ENCODE results near the gene FARP1. TPM values are rescaled to one million over a fixed set of nuclear protein-coding genes. Genes with fewer than 3 reads are reported as not detected.

Gene FARP1
- total and polyA plus RNA-seq, 2 of the 8 experiments (the other 6 are each of a cell fraction or from before 2014, with no cell fraction given) = 24.7 to 104 TPM

DNA sequence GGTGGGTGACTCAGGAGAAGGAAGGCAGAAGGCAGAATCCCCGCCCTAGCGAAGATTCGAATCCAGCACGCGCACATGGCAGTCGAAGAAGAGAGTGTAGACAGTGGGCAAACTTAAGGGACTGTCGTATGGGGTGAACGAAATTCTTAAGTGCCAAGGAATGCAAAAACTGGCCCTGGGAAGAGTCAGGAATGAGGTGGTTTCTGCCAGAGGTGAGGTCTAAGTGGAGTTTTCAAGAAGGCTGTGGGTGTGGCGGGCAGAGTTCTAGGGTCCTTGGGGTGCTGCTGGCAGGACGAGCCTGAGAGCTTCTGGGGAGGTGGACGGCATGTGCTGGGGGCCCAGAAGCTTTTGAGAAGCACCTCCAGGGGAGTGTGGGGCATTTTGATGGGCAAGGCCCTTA, 98.1 kb downstream of the FARP1 start:
- H3K27ac ChIP-seq (ENCODE audit: low read depth, low read length) = no peak overlapping the region
- H3K23ac ChIP-seq (ENCODE audit: insufficient read length) = no peak overlapping the region
- no peak overlapping the region for H3K18ac ChIP-seq (ENCODE audit: extremely low read depth, low read length)
- H2BK12ac ChIP-seq (ENCODE audit: low read depth, low read length) = no peak overlapping the region
- no peak overlapping the region for H3K9ac ChIP-seq (replicated peaks in 1 of 4; ENCODE audit: extremely low read depth in 1 of 4, low read depth in 3 of 4, low read length in 3 of 4)
- no peak overlapping the region for H3K56ac ChIP-seq (replicated peaks; ENCODE audit: insufficient read length, low read depth, low read length)
- H3K4ac ChIP-seq (replicated peaks; ENCODE audit: insufficient read length, low read depth, low read length) = no peak overlapping the region
- H4K5ac ChIP-seq (ENCODE audit: insufficient read length, low read depth, low read length) = no peak overlapping the region
- no peak for FAIRE-seq
- H3K36me3 ChIP-seq (ENCODE audit: control insufficient read depth in 2 of 4, insufficient read depth in 4 of 4, low read length in 3 of 4) = no peaks in the 10 kb centered on the region; a peak in 1 of 8 replicates
- no peaks in the 10 kb centered on the region for H3K27me3 ChIP-seq (replicated peaks in 1 of 4; ENCODE audit: control insufficient read depth in 3 of 4, extremely low read depth in 1 of 4, insufficient read depth in 3 of 4, low read length in 3 of 4)
- TF ChIP-seq CTBP2 (IDR thresholded peaks at IDR 0.05; ENCODE audit: borderline replicate concordance, insufficient read depth, insufficient read length, low read length) (no peak), TCF12 (IDR thresholded peaks at IDR 0.05; ENCODE audit: low read depth, low read length) (no peak), FOSL1 (IDR thresholded peaks at IDR 0.05; ENCODE audit: insufficient read depth, low read depth, low read length) (no peak), TEAD4 (IDR thresholded peaks at IDR 0.05; ENCODE audit: low read depth, low read length) (no peak), ASH2L (IDR thresholded peaks at IDR 0.05; ENCODE audit: low read length) (no peak), KDM5A (IDR thresholded peaks at IDR 0.05; ENCODE audit: low read length) (no peak), USF2 (IDR thresholded peaks at IDR 0.05; ENCODE audit: low read length) (no peak), TAF7 (optimal IDR thresholded peaks at IDR 0.05; ENCODE audit: borderline replicate concordance, low read depth, low read length) (no peak), RNF2 (IDR thresholded peaks at IDR 0.05; ENCODE audit: borderline replicate concordance, low read depth, low read length, missing control alignments, poor library complexity, severe bottlenecking) (no peak), JUND (IDR thresholded peaks at IDR 0.05; ENCODE audit: low read length) (no peak), BACH1 (IDR thresholded peaks at IDR 0.05; ENCODE audit: low read length) (no peak), KDM4A (IDR thresholded peaks at IDR 0.05; ENCODE audit: low read depth, low read length, severe bottlenecking) (no peak)
- no peak overlapping the region for H2AK5ac ChIP-seq (ENCODE audit: low read depth, low read length)
- no peak overlapping the region for H4K91ac ChIP-seq (replicated peaks; ENCODE audit: insufficient read length, low read length)
- H2BK120ac ChIP-seq (replicated peaks; ENCODE audit: low read depth, low read length) = no peak overlapping the region
- peaks cover 3% of the 10 kb centered on the region; the same call in 1 of the 2 replicates for H3K79me1 ChIP-seq (ENCODE audit: low read depth, low read length)
- no peaks in the 10 kb centered on the region for H3K23me2 ChIP-seq (ENCODE audit: low read depth, low read length)
- no peaks in the 10 kb centered on the region for H3K9me3 ChIP-seq (ENCODE audit: insufficient read depth in 2 of 2, low read depth in 1 of 2, low read length in 1 of 2)
- no peak overlapping the region for H2AFZ ChIP-seq (ENCODE audit: low read length)
- CTCF ChIA-PET (ENCODE audit: partially characterized antibody) = interaction anchor here (0.9 to 1.1 kb wide), 4 partner anchors 8 to 109 kb away, joined by 3 to 4 read pairs (median 3); no protein-coding TSS in a partner anchor
- no peak overlapping the region for H3K14ac ChIP-seq (ENCODE audit: insufficient read length)
- H3K4me3 ChIP-seq (ENCODE audit: extremely low read depth in 1 of 4, insufficient read depth in 2 of 4, low read depth in 3 of 4, low read length in 4 of 4) = no peak overlapping the region
- H2BK5ac ChIP-seq (ENCODE audit: low read depth, low read length) = no peak overlapping the region
- WGBS, 2 experiments (ENCODE audit: extremely low coverage in 1 of 2, insufficient coverage in 1 of 2, insufficient read length in 1 of 2, insufficient replicate concordance in 2 of 2, low coverage in 1 of 2, low lambda C conversion rate in 2 of 2, missing lambda C conversion rate in 1 of 2) = 94% methylated on average over 11 of the region's 11 CpGs; no CpG with 5 or more reads in 1 of the 2 experiments
- H4K20me1 ChIP-seq (replicated peaks in 1 of 2; ENCODE audit: control insufficient read depth in 1 of 2, insufficient read depth in 2 of 2, low read length in 2 of 2) = no peaks in the 10 kb centered on the region
- H2BK15ac ChIP-seq (ENCODE audit: low read length) = no peak overlapping the region
- H3K79me2 ChIP-seq (ENCODE audit: control insufficient read depth in 1 of 2, insufficient read depth in 2 of 2, low read length in 2 of 2) = peaks cover 0 to 38% of the 10 kb centered on the region in 2 experiments; a peak in 2 of 4 replicates
- no peak overlapping the region for H3K4me2 ChIP-seq (ENCODE audit: insufficient read depth in 1 of 2, low read depth in 2 of 2, low read length in 2 of 2)
- DNase-seq (ENCODE audit: low read depth in 1 of 2, low spot score in 2 of 2) = no peak
- POLR2A ChIA-PET (ENCODE audit: partially characterized antibody) = no interaction called here
- no peak overlapping the region for H4K8ac ChIP-seq (ENCODE audit: extremely low read depth, insufficient read depth, low read length)
- no peak overlapping the region for H2BK20ac ChIP-seq (ENCODE audit: low read length)
- peaks cover 5 to 10% (median 8%) of the 10 kb centered on the region in 4 experiments; a peak in 6 of 7 replicates for H3K4me1 ChIP-seq (replicated peaks in 1 of 4; ENCODE audit: control insufficient read depth in 3 of 4, insufficient read depth in 4 of 4, low read length in 3 of 4)

All from H1 (cell line).